Esophagus squamous epithelium (tissue), 5 donors: Measurements from ENCODE around the gene HSF2BP. TPM values are rescaled to one million over a fixed set of nuclear protein-coding genes. Genes with fewer than 3 reads are reported as not detected.
"Not testable (repeated sequence)": the region's sequence is repeated elsewhere in the genome, so short reads cannot be mapped to it uniquely, and the experiment has no call there.

Experiments used
- DNase-seq: peaks from one replicate; lab custom pipeline; 2025; lab: John Stamatoyannopoulos, UW
- H3K27ac ChIP-seq, 4 donors: fragments of 200-600 bp; sonication (generic); one replicate each; pipeline ENCODE4 v1.5.1; 2016 to 2019; ENCODE audit warnings: mild to moderate bottlenecking in 1 of 4
- H3K27me3 ChIP-seq, 4 donors: fragments of 200-600 bp; sonication (generic); 1 replicate in 3 of 4; 2 replicates in 1 of 4; pipeline versions ENCODE4 v1.5.1 to v1.6.0; 2017 to 2021; ENCODE audit warnings: antibody characterized with exemption in 1 of 4
- H3K36me3 ChIP-seq, 3 donors: fragments of 200-600 bp; sonication (generic); one replicate each; pipeline ENCODE4 v1.5.1; 2016 to 2019
- H3K4me1 ChIP-seq, 3 donors: fragments of 200-600 bp; sonication (generic); one replicate each; pipeline ENCODE4 v1.5.1; 2017 to 2019
- H3K4me3 ChIP-seq, 4 donors: fragments of 200-600 bp; sonication (generic); 1 replicate in 3 of 4; 2 replicates in 1 of 4; pipeline ENCODE4 v1.5.1; 2016 to 2019; ENCODE audit warnings: mild to moderate bottlenecking in 2 of 4, moderate library complexity in 1 of 4
- H3K9me3 ChIP-seq, 3 donors: fragments of 200-600 bp; sonication (generic); one replicate each; pipeline ENCODE4 v1.5.1; 2016 to 2019
- POLR2A ChIP-seq, 4 donors: fragments of 450-650 bp; IDR thresholded peaks; one replicate each; pipeline ENCODE4 v1.6.1; 2017; ENCODE audit warnings: antibody characterized with exemption in 4 of 4, mild to moderate bottlenecking in 4 of 4, moderate library complexity in 3 of 4
- WGBS, 2 donors: methylation state at CpG; one replicate each; pipeline ENCODE4 v1.1.5; 2018; 5-methylcytosine and 5-hydroxymethylcytosine counted together
- intact Hi-C: fragments of 100-400 bp; cut with DNase I; formaldehyde crosslinking; loops from one replicate; pipeline ENCODE4 v1.15.0; 2022
- total RNA-seq, 4 donors: library from RNA; depleted of rRNA; stranded (reverse); fragments of >200 nt; gene quantifications; one replicate each; pipeline ENCODE4 v1.1.0, GENCODE V29; 2016
- TF ChIP-seq, protein P1 (sequence below), 6 experiments: fragments of 450-650 bp in 4 of 6; fragments of 200-600 bp in 2 of 6; sonication (generic) in 2 of 6; IDR thresholded peaks; one replicate each; pipeline ENCODE4 v1.5.1; 2016 to 2019; ENCODE audit warnings: antibody characterized with exemption in 6 of 6, mild to moderate bottlenecking in 4 of 6, moderate library complexity in 4 of 6
- donor health status: DM: yes; HTN: yes; CAD: no.

The HSF2BP gene
- total RNA-seq, 4 donors from 2014 or later: 0.35 to 1.1 (median 0.76) TPM; not detected in 1

- H3K4me3 ChIP-seq: no peak overlapping the region
- H3K4me1 ChIP-seq: no peaks in the 10 kb centered on the region
- H3K9me3 ChIP-seq: no peaks in the 10 kb centered on the region
- intact Hi-C loops: no loop called here
- TF ChIP-seq POLR2A (IDR thresholded peaks at IDR 0.05): no peak
- TF ChIP-seq, protein P1, sequence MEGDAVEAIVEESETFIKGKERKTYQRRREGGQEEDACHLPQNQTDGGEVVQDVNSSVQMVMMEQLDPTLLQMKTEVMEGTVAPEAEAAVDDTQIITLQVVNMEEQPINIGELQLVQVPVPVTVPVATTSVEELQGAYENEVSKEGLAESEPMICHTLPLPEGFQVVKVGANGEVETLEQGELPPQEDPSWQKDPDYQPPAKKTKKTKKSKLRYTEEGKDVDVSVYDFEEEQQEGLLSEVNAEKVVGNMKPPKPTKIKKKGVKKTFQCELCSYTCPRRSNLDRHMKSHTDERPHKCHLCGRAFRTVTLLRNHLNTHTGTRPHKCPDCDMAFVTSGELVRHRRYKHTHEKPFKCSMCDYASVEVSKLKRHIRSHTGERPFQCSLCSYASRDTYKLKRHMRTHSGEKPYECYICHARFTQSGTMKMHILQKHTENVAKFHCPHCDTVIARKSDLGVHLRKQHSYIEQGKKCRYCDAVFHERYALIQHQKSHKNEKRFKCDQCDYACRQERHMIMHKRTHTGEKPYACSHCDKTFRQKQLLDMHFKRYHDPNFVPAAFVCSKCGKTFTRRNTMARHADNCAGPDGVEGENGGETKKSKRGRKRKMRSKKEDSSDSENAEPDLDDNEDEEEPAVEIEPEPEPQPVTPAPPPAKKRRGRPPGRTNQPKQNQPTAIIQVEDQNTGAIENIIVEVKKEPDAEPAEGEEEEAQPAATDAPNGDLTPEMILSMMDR (IDR thresholded peaks at IDR 0.05): no peak
- H3K27ac ChIP-seq: no peak overlapping the region
- H3K36me3 ChIP-seq: no peaks in the 10 kb centered on the region
- no peak for DNase-seq
- H3K27me3 ChIP-seq: no peaks in the 10 kb centered on the region
- 88 to 92% methylated on average over 6 to 7 of the region's 7 CpGs for WGBS, 2 donors
Measured at GRCh38 chr21:43573921-43574320, 85.4 kb downstream of the HSF2BP start.

- no peak overlapping the region for H3K27ac ChIP-seq
Measured at GRCh38 chr21:43572446-43572845, 86.8 kb downstream of the HSF2BP start.

DNA sequence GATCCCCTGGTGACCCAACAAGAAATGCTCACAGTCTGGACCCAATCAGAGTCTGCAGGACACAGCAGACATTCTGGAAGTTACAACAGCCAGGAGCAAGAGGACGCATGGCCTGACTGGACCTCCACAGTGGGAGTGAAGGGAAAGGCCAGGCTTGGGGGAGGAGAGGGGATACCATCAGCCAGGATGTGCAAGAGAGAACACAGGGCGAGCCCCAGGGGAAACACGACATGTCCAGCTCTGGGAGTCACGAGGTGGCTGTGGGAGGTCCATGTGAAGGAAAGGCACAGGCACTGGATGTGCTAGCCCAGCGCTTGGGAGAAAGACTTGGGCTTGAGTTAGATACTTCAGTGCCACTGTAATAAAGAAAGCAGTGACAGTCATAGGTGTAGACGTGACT, 87.3 kb downstream of the HSF2BP start:
- Histone ChIP-seq H3K4me1 (no peaks in the 10 kb centered on the region), H3K4me3 (no peak overlapping the region), H3K36me3 (no peaks in the 10 kb centered on the region), H3K27me3 (no peaks in the 10 kb centered on the region), H3K9me3 (no peaks in the 10 kb centered on the region), H3K27ac (no peak overlapping the region)
- TF ChIP-seq, protein P1 (IDR thresholded peaks at IDR 0.05): no peak
- TF ChIP-seq POLR2A (IDR thresholded peaks at IDR 0.05): no peak
- 74 to 88% methylated on average over 4 to 6 of the region's 6 CpGs for WGBS, 2 donors
- DNase-seq: no peak
- intact Hi-C loops: no loop called here

More at GRCh38 chr21:43572446-43572845, 86.8 kb downstream of the HSF2BP start:
- Histone ChIP-seq H3K27me3 (no peaks in the 10 kb centered on the region), H3K4me3 (no peak overlapping the region), H3K9me3 (no peaks in the 10 kb centered on the region), H3K36me3 (no peaks in the 10 kb centered on the region), H3K4me1 (no peaks in the 10 kb centered on the region)
- 73 to 82% methylated on average over 5 of the region's 5 CpGs for WGBS, 2 donors
- TF ChIP-seq, protein P1 (IDR thresholded peaks at IDR 0.05): no peak
- TF ChIP-seq POLR2A (IDR thresholded peaks at IDR 0.05): no peak
- intact Hi-C loops: no loop called here
- DNase-seq: no peak

- H3K27me3 ChIP-seq, H3K9me3 ChIP-seq, H3K4me3 ChIP-seq, H3K27ac ChIP-seq, intact Hi-C loops, H3K4me1 ChIP-seq, DNase-seq, H3K36me3 ChIP-seq: not testable (repeated sequence)
- no CpG with 5 or more reads among the region's 3 CpGs for WGBS, 2 donors
Measured at GRCh38 chr21:43570195-43570594, 89.1 kb downstream of the HSF2BP start.

DNA sequence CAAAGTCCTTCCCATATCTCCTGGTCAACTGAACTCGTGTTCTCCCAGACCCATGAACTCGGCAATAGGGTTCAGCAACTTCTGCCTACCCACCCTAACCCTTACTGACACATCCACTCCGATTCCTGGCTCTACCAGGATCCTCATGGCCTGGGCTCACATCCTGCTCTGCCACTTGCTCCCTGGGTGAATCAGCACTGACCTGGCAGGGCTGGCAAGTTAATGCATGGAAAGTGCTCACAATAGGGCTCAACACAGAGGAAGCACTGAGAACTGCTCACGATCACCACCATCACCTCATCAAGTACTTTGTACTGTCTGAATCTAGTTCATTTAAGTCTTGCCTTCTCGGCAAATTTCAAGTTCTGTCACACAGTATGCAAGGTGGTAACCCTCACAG, 96.8 kb downstream of the HSF2BP start:
- H3K27me3 ChIP-seq, DNase-seq, H3K4me3 ChIP-seq, H3K36me3 ChIP-seq, H3K4me1 ChIP-seq, H3K27ac ChIP-seq, H3K9me3 ChIP-seq, intact Hi-C loops: not testable (repeated sequence)
- WGBS, 2 donors: no CpG with 5 or more reads among the region's 5 CpGs

GRCh38 chr21:43540561-43540960, 118.7 kb downstream of the HSF2BP start:
- H3K27ac ChIP-seq, H3K36me3 ChIP-seq, H3K9me3 ChIP-seq, DNase-seq, H3K4me1 ChIP-seq, H3K4me3 ChIP-seq, intact Hi-C loops, H3K27me3 ChIP-seq: not testable (repeated sequence)
- WGBS, 2 donors: no CpG with 5 or more reads among the region's 2 CpGs

- DNase-seq, intact Hi-C loops, H3K4me3 ChIP-seq, H3K27me3 ChIP-seq, H3K9me3 ChIP-seq, H3K27ac ChIP-seq, H3K4me1 ChIP-seq, H3K36me3 ChIP-seq: not testable (repeated sequence)
- no CpG with 5 or more reads among the region's 8 CpGs for WGBS, 2 donors
Measured at GRCh38 chr21:43522495-43523131, 136.7 kb downstream of the HSF2BP start.

- no CpG with 5 or more reads among the region's 6 CpGs for WGBS, 2 donors
- intact Hi-C loops, H3K4me3 ChIP-seq, H3K27ac ChIP-seq, H3K36me3 ChIP-seq, H3K9me3 ChIP-seq, H3K27me3 ChIP-seq, DNase-seq, H3K4me1 ChIP-seq: not testable (repeated sequence)
Measured at GRCh38 chr21:43517701-43518100, 141.6 kb downstream of the HSF2BP start.

DNA sequence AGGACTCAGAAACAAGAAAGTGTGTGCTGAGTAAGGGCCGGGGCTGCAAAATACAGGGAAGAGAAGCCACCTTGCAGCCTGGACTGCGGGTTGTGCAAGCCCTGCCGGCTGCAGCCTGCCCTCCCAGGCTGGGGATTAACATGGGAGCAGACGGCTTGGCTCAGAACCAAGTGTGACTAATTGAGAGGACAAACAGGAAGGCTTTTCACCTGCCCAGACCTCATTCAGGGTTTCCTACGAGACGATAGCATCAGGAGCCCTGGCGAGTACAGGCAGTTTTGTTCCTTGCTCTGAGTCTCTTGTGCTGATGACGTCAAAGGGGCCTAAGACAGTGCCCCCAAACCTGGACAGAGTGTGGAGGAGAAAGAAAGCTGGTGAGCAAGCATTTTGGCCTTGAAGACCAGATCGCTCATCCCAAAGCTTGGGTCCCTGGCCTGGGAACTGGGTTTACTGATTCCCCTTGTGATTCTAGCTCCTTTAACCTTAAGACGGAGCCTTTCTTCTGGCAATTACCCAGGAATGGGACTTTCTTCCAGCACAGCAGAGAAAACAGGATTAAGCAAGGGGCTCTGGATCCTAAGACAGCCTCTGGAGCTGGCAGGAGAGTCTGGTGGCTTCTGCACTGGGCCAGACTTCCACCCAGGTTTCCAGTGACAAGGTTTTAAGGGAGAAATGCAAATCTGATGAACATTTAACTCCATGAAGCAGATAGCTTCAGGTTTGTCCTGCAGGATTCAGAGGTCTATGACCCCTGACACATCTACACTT, 142.2 kb downstream of the HSF2BP start:
- DNase-seq, H3K4me1 ChIP-seq, H3K27me3 ChIP-seq, intact Hi-C loops, H3K27ac ChIP-seq, H3K4me3 ChIP-seq, H3K36me3 ChIP-seq, H3K9me3 ChIP-seq: not testable (repeated sequence)
- no CpG with 5 or more reads among the region's 10 CpGs for WGBS, 2 donors

- DNase-seq, intact Hi-C loops, H3K4me1 ChIP-seq, H3K27ac ChIP-seq, H3K4me3 ChIP-seq, H3K9me3 ChIP-seq, H3K36me3 ChIP-seq, H3K27me3 ChIP-seq: not testable (repeated sequence)
- no CpG with 5 or more reads among the region's 4 CpGs for WGBS, 2 donors
Measured at GRCh38 chr21:43516295-43516847, 142.9 kb downstream of the HSF2BP start.
